ENCODE data around the gene CLASP1.
"Not testable (repeated sequence)": the region's sequence is repeated elsewhere in the genome, so short reads cannot be mapped to it uniquely, and the experiment has no call there.

CLASP1 gene

GRCh38 chr2:121446647-121447241 is 202.5 kb downstream of the CLASP1 start:
- Histone ChIP-seq H3K27me3 (ENCODE audit: insufficient read depth, low read depth, severe bottlenecking) (no peaks in the 10 kb centered on the region), H3K36me3 (peaks cover 74% of the 10 kb centered on the region), H3K9me3 (ENCODE audit: severe bottlenecking) (no peaks in the 10 kb centered on the region), H3K4me3 (ENCODE audit: low read depth, low read length) (no peak overlapping the region), H3K27ac (no peak overlapping the region)
- no peak for DNase-seq
- no peak for TF ChIP-seq CTCF (IDR thresholded peaks at IDR 0.05; ENCODE audit: low read depth, low read length)

- Histone ChIP-seq H3K36me3 (peaks cover 55% of the 10 kb centered on the region), H3K27me3 (ENCODE audit: insufficient read depth, low read depth, severe bottlenecking) (no peaks in the 10 kb centered on the region), H3K27ac (no peak overlapping the region), H3K9me3 (ENCODE audit: severe bottlenecking) (no peaks in the 10 kb centered on the region), H3K4me3 (ENCODE audit: low read depth, low read length) (no peak overlapping the region)
- no peak for DNase-seq
- TF ChIP-seq CTCF (IDR thresholded peaks at IDR 0.05; ENCODE audit: low read depth, low read length), result no peak
Measured at GRCh38 chr2:121442889-121443288, 206.4 kb downstream of the CLASP1 start.

GRCh38 chr2:121438290-121438689 is 211.0 kb downstream of the CLASP1 start:
- H3K36me3 ChIP-seq, result peaks cover 14% of the 10 kb centered on the region

GRCh38 chr2:121436918-121437317 is 212.3 kb downstream of the CLASP1 start:
- H3K27ac ChIP-seq, result no peak overlapping the region
- no peak for DNase-seq
- no peak overlapping the region for H3K4me3 ChIP-seq (ENCODE audit: low read depth, low read length)
- no peak for TF ChIP-seq CTCF (IDR thresholded peaks at IDR 0.05; ENCODE audit: low read depth, low read length)
- no peaks in the 10 kb centered on the region for H3K9me3 ChIP-seq (ENCODE audit: severe bottlenecking)
- no peaks in the 10 kb centered on the region for H3K27me3 ChIP-seq (ENCODE audit: insufficient read depth, low read depth, severe bottlenecking)
- H3K36me3 ChIP-seq, result peaks cover 14% of the 10 kb centered on the region

More at GRCh38 chr2:121438290-121438689, 211.0 kb downstream of the CLASP1 start:
- H3K9me3 ChIP-seq (ENCODE audit: severe bottlenecking); DNase-seq; H3K27me3 ChIP-seq (ENCODE audit: insufficient read depth, low read depth, severe bottlenecking); H3K4me3 ChIP-seq (ENCODE audit: low read depth, low read length); H3K27ac ChIP-seq: not testable (repeated sequence)

- DNase-seq, result no peak
- no peak overlapping the region for H3K27ac ChIP-seq
- H3K36me3 ChIP-seq, result peaks cover 13% of the 10 kb centered on the region
- no peaks in the 10 kb centered on the region for H3K27me3 ChIP-seq (ENCODE audit: insufficient read depth, low read depth, severe bottlenecking)
- TF ChIP-seq CTCF (IDR thresholded peaks at IDR 0.05; ENCODE audit: low read depth, low read length), result no peak
- no peak overlapping the region for H3K4me3 ChIP-seq (ENCODE audit: low read depth, low read length)
- H3K9me3 ChIP-seq (ENCODE audit: severe bottlenecking), result no peaks in the 10 kb centered on the region
Measured at GRCh38 chr2:121435790-121436189, 213.5 kb downstream of the CLASP1 start.

- no peak overlapping the region for H3K4me3 ChIP-seq (ENCODE audit: low read depth, low read length)
- no peak for TF ChIP-seq CTCF (IDR thresholded peaks at IDR 0.05; ENCODE audit: low read depth, low read length)
- H3K27me3 ChIP-seq (ENCODE audit: insufficient read depth, low read depth, severe bottlenecking), result no peaks in the 10 kb centered on the region
- peaks cover 23% of the 10 kb centered on the region for H3K36me3 ChIP-seq
- H3K9me3 ChIP-seq (ENCODE audit: severe bottlenecking), result no peaks in the 10 kb centered on the region
- no peak for DNase-seq
- H3K27ac ChIP-seq, result no peak overlapping the region
Measured at GRCh38 chr2:121431214-121431613, 218.0 kb downstream of the CLASP1 start.

All from WERI-Rb-1 (cell line).